Liver (tissue), 9 donors: ENCODE results near the gene ORC3. TPM values are rescaled to one million over a fixed set of nuclear protein-coding genes. Genes with fewer than 3 reads are reported as not detected.
A peak's percentile ranks its signal among the peaks of the same experiment; 100 is the strongest.

Experiments
- DNase-seq: peaks from one replicate; pipeline ENCODE4 v3.0.0-alpha.2; 2017; ENCODE audit warnings: low spot score
- H3K27ac ChIP-seq, 2 donors: one replicate each; pipeline ENCODE4 v1.7.0; 2013; ENCODE audit warnings: inconsistent platforms in 2 of 2, low read length in 2 of 2, control low read depth in 1 of 2, low read depth in 1 of 2, mild to moderate bottlenecking in 1 of 2
- H3K27me3 ChIP-seq, 4 donors: one replicate each; pipeline versions ENCODE4 v1.6.1 to v1.7.0; 2013; ENCODE audit warnings: low read length in 3 of 4, inconsistent platforms in 1 of 4, mild to moderate bottlenecking in 1 of 4, moderate library complexity in 1 of 4; ENCODE audit not compliant: control insufficient read depth in 4 of 4, insufficient read depth in 4 of 4
- H3K36me3 ChIP-seq, 4 donors: one replicate each; pipeline versions ENCODE4 v1.6.1 to v1.7.0; 2013; ENCODE audit warnings: low read length in 3 of 4, mild to moderate bottlenecking in 3 of 4, low read depth in 1 of 4, moderate library complexity in 1 of 4; ENCODE audit not compliant: control insufficient read depth in 4 of 4, insufficient read depth in 3 of 4
- H3K4me1 ChIP-seq, 4 donors: one replicate each; pipeline versions ENCODE4 v1.6.1 to v1.7.0; 2013; ENCODE audit warnings: low read length in 3 of 4, mild to moderate bottlenecking in 3 of 4, moderate library complexity in 1 of 4; ENCODE audit not compliant: control insufficient read depth in 4 of 4, insufficient read depth in 4 of 4
- H3K4me3 ChIP-seq, 3 donors: one replicate each; pipeline versions ENCODE4 v1.6.1 to v1.7.0; 2013; ENCODE audit warnings: low read length in 3 of 3, control low read depth in 1 of 3, low read depth in 1 of 3, mild to moderate bottlenecking in 1 of 3
- H3K9ac ChIP-seq, 2 donors: one replicate each; pipeline ENCODE4 v1.7.0; 2013; ENCODE audit warnings: low read length in 2 of 2, mild to moderate bottlenecking in 2 of 2, moderate library complexity in 2 of 2, control low read depth in 1 of 2, low read depth in 1 of 2
- H3K9me3 ChIP-seq, 4 donors: one replicate each; pipeline versions ENCODE4 v1.6.1 to v1.7.0; 2013; ENCODE audit warnings: low read length in 3 of 4; ENCODE audit not compliant: control insufficient read depth in 4 of 4
- FOXA1 ChIP-seq: IDR thresholded peaks from 2 replicates; pipeline ENCODE4 v1.6.1; 2016; ENCODE audit warnings: antibody characterized with exemption
- HNF4G ChIP-seq: IDR thresholded peaks from 2 replicates; pipeline ENCODE4 v1.6.1; 2016; ENCODE audit warnings: antibody characterized with exemption
- RAD21 ChIP-seq, 2 donors: IDR thresholded peaks; 2 replicates each; pipeline ENCODE4 v1.6.1; 2016; ENCODE audit warnings: antibody characterized with exemption in 2 of 2, mild to moderate bottlenecking in 2 of 2
- RXRA ChIP-seq, 2 donors: IDR thresholded peaks; 2 replicates each; pipeline ENCODE4 v1.6.1; 2017 to 2018; ENCODE audit warnings: antibody characterized with exemption in 2 of 2, mild to moderate bottlenecking in 1 of 2
- SP1 ChIP-seq: IDR thresholded peaks from 2 replicates; pipeline ENCODE4 v1.6.1; 2018; ENCODE audit warnings: antibody characterized with exemption, mild to moderate bottlenecking
- WGBS: extraction: QIAGEN DNeasy Blood & Tissue Kit; methylation state at CpG from one replicate; pipeline ENCODE4 v1.1.7; 2013; 5-methylcytosine and 5-hydroxymethylcytosine counted together
- polyA plus RNA-seq, 2 donors: library from polyadenylated mRNA; stranded (reverse) in 1 of 2; unstranded in 1 of 2; fragments of 200-250 nt in 1 of 2; fragments of >200 nt in 1 of 2; fragmentation: Nextera tagmentation in 1 of 2; extraction: Ambion mirVana in 1 of 2; gene quantifications; one replicate each; pipeline versions ENCODE4 v1.2.1 to v1.2.3, GENCODE V29; 2013 to 2015
- total RNA-seq, 2 donors: library from RNA; depleted of rRNA; stranded (reverse); fragments of >200 nt; gene quantifications; one replicate each; pipeline ENCODE4 v1.2.3, GENCODE V29; 2014
- TF ChIP-seq, protein P1 (sequence below): IDR thresholded peaks from 2 replicates; pipeline ENCODE4 v1.6.1; 2016; ENCODE audit warnings: antibody characterized with exemption, mild to moderate bottlenecking
- TF ChIP-seq, protein P2 (sequence below): IDR thresholded peaks from 2 replicates; pipeline ENCODE4 v1.6.1; 2016; ENCODE audit warnings: antibody characterized with exemption
- TF ChIP-seq, protein P3 (sequence below): fragments of 150-350 bp; IDR thresholded peaks from 2 replicates; pipeline ENCODE4 v1.5.1; 2017; ENCODE audit warnings: improper control_type of control experiment, low read depth, low read length; ENCODE audit not compliant: missing input control
- TF ChIP-seq, protein P4 (sequence below): IDR thresholded peaks from 2 replicates; pipeline ENCODE4 v1.6.1; 2016; ENCODE audit warnings: antibody characterized with exemption
- TF ChIP-seq, protein P5 (sequence below): IDR thresholded peaks from 2 replicates; pipeline ENCODE4 v1.6.1; 2016; ENCODE audit warnings: antibody characterized with exemption
- donor health status: healthy.
- donor health status: healthy.
- donor health status: healthy.
- donor health status: healthy.
- donor health status: healthy.

Gene ORC3
- total and polyA plus RNA-seq, 4 donors: 5.2 to 14.5 (median 10.5) TPM

DNA sequence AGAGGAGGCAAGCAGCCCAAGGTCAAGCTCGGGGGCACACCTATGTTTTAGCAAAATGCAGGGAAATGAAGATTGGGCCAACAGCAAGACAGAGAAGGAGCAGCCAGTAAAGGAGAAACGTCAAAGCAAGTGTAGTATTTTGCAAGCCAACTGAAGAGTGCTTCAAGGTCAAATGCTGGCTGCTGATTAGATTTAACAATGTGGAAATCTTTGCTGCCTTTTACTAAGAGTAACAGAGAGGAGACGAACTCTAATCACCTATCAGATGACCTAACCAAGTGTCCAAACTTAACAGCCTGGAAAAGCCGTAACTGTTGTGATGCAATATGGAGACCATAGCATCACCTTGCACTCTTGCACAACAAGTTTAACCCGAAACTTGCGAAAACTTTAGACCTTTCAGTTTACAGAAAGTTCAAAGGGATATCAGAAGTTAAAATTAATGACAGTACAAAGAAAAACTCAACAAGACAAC is 81.7 kb downstream of the ORC3 start (continued):
- TF ChIP-seq, protein P1, sequence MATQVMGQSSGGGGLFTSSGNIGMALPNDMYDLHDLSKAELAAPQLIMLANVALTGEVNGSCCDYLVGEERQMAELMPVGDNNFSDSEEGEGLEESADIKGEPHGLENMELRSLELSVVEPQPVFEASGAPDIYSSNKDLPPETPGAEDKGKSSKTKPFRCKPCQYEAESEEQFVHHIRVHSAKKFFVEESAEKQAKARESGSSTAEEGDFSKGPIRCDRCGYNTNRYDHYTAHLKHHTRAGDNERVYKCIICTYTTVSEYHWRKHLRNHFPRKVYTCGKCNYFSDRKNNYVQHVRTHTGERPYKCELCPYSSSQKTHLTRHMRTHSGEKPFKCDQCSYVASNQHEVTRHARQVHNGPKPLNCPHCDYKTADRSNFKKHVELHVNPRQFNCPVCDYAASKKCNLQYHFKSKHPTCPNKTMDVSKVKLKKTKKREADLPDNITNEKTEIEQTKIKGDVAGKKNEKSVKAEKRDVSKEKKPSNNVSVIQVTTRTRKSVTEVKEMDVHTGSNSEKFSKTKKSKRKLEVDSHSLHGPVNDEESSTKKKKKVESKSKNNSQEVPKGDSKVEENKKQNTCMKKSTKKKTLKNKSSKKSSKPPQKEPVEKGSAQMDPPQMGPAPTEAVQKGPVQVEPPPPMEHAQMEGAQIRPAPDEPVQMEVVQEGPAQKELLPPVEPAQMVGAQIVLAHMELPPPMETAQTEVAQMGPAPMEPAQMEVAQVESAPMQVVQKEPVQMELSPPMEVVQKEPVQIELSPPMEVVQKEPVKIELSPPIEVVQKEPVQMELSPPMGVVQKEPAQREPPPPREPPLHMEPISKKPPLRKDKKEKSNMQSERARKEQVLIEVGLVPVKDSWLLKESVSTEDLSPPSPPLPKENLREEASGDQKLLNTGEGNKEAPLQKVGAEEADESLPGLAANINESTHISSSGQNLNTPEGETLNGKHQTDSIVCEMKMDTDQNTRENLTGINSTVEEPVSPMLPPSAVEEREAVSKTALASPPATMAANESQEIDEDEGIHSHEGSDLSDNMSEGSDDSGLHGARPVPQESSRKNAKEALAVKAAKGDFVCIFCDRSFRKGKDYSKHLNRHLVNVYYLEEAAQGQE: peak; percentile 82
- TF ChIP-seq RXRA (IDR thresholded peaks at IDR 0.05): peak; percentile 100
- TF ChIP-seq, protein P2, sequence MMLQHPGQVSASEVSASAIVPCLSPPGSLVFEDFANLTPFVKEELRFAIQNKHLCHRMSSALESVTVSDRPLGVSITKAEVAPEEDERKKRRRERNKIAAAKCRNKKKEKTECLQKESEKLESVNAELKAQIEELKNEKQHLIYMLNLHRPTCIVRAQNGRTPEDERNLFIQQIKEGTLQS: peak; percentile 96
- TF ChIP-seq, protein P3, sequence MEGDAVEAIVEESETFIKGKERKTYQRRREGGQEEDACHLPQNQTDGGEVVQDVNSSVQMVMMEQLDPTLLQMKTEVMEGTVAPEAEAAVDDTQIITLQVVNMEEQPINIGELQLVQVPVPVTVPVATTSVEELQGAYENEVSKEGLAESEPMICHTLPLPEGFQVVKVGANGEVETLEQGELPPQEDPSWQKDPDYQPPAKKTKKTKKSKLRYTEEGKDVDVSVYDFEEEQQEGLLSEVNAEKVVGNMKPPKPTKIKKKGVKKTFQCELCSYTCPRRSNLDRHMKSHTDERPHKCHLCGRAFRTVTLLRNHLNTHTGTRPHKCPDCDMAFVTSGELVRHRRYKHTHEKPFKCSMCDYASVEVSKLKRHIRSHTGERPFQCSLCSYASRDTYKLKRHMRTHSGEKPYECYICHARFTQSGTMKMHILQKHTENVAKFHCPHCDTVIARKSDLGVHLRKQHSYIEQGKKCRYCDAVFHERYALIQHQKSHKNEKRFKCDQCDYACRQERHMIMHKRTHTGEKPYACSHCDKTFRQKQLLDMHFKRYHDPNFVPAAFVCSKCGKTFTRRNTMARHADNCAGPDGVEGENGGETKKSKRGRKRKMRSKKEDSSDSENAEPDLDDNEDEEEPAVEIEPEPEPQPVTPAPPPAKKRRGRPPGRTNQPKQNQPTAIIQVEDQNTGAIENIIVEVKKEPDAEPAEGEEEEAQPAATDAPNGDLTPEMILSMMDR: no peak

DNA sequence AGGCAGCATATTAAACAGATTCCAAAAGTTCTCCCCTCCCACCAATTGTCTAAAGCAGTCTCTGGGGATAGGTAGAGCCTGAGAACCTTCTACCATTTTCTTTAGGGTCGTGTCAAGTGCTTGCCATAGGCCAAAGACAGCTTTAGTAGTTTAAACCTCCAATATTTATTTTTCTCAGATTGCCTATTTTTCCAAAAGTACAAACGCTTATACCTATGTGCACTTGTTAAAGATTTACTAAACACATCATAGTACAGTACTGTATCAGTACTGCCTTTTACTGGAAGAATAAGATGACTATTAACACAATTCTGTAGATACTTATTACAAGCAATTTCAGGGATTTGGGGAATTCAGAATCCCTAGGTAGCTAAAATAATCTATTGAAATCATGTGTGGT is 82.7 kb downstream of the ORC3 start:
- Histone ChIP-seq H3K9ac (peak overlapping the region in 1 of 2 donors; percentile 71), H3K27me3 (no peaks in the 10 kb centered on the region), H3K4me3 (no peak overlapping the region), H3K9me3 (no peaks in the 10 kb centered on the region), H3K36me3 (peaks cover 0 to 13% (median 10%) of the 10 kb centered on the region in 4 donors), H3K27ac (peak overlapping the region; percentile 93 to 97), H3K4me1 (peaks cover 14 to 42% (median 24%) of the 10 kb centered on the region in 4 donors)
- 40% methylated on average over 2 of the region's 2 CpGs for WGBS
- TF ChIP-seq RAD21 (IDR thresholded peaks at IDR 0.05): no peak
- TF ChIP-seq, protein P4, sequence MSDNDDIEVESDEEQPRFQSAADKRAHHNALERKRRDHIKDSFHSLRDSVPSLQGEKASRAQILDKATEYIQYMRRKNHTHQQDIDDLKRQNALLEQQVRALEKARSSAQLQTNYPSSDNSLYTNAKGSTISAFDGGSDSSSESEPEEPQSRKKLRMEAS: no peak
- no peak for DNase-seq

DNA sequence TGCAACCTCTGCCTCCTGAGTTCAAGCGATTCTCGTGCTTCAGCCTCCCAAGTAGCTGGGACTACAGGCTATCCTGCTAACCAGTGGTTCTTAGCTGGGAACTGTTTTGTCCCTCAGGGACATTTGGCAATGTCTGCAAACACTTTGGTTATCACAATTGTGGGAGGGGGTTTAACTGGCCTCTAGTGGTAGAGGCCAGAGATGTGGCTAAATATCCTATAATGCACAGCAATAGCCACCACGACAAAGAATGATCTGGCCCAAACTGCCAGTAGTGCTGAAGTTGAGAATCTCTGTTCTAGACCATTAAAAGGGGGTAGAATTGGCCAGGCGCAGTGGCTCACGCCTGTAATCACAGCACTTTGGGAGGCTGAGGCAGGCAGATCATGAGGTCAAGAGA is 83.3 kb downstream of the ORC3 start:
- WGBS: 93% methylated on average over 5 of the region's 5 CpGs
- H3K9me3 ChIP-seq: no peaks in the 10 kb centered on the region

More for the DNA sequence above, 83.3 kb downstream of the ORC3 start:
- Histone ChIP-seq H3K27ac (peak overlapping the region; percentile 93 to 97), H3K4me3 (no peak overlapping the region), H3K9ac (no peak overlapping the region), H3K27me3 (no peaks in the 10 kb centered on the region), H3K4me1 (peaks cover 13 to 38% (median 23%) of the 10 kb centered on the region in 4 donors), H3K36me3 (peaks cover 2 to 15% (median 12%) of the 10 kb centered on the region in 4 donors)
- no peak for DNase-seq
- no peak for TF ChIP-seq SP1
- no peak for TF ChIP-seq HNF4G
- TF ChIP-seq, protein P2: no peak
- TF ChIP-seq FOXA1: no peak
- TF ChIP-seq, protein P5, sequence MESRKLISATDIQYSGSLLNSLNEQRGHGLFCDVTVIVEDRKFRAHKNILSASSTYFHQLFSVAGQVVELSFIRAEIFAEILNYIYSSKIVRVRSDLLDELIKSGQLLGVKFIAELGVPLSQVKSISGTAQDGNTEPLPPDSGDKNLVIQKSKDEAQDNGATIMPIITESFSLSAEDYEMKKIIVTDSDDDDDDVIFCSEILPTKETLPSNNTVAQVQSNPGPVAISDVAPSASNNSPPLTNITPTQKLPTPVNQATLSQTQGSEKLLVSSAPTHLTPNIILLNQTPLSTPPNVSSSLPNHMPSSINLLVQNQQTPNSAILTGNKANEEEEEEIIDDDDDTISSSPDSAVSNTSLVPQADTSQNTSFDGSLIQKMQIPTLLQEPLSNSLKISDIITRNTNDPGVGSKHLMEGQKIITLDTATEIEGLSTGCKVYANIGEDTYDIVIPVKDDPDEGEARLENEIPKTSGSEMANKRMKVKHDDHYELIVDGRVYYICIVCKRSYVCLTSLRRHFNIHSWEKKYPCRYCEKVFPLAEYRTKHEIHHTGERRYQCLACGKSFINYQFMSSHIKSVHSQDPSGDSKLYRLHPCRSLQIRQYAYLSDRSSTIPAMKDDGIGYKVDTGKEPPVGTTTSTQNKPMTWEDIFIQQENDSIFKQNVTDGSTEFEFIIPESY: no peak
